HL-60 (cell line): Measurements from ENCODE around the gene PTPRN2.

ENCODE experiments used
- DNase-seq, 2 experiments: peaks; one replicate each; pipeline ENCODE4 v3.0.0-alpha.2; 2010 to 2020; ENCODE audit warnings: low read depth in 1 of 2, low spot score in 1 of 2
- H3K27ac ChIP-seq: fragments of 250-450 bp; sonication (Bioruptor Pico); replicated peaks from 2 replicates; pipeline ENCODE4 v1.5.1; 2020; ENCODE audit warnings: mild to moderate bottlenecking, moderate library complexity
- H3K27me3 ChIP-seq: fragments of 250-450 bp; sonication (Bioruptor Pico); 2 replicates; pipeline ENCODE4 v1.5.1; 2021; ENCODE audit warnings: mild to moderate bottlenecking, moderate library complexity; ENCODE audit not compliant: insufficient read depth, poor library complexity, severe bottlenecking
- H3K4me3 ChIP-seq: replicated peaks from 2 replicates; pipeline ENCODE4 v1.5.1; 2011; ENCODE audit warnings: mild to moderate bottlenecking, control low read depth, low read length; ENCODE audit not compliant: insufficient read depth
- GABPA ChIP-seq: IDR thresholded peaks from 2 replicates; pipeline ENCODE4 v1.6.1; 2012; ENCODE audit warnings: low read depth
- POLR2AphosphoS5 ChIP-seq: IDR thresholded peaks from 2 replicates; pipeline ENCODE4 v1.6.1; 2012; ENCODE audit warnings: low read depth
- SPI1 ChIP-seq: IDR thresholded peaks from 2 replicates; pipeline ENCODE4 v1.6.1; 2012; ENCODE audit warnings: low read depth, mild to moderate bottlenecking, borderline replicate concordance
- TF ChIP-seq, protein P1 (sequence below): IDR thresholded peaks from one replicate; pipeline ENCODE4 v1.5.1; 2011; ENCODE audit warnings: low read length, control low read depth, inconsistent platforms; ENCODE audit not compliant: insufficient read depth
- TF ChIP-seq, protein P2 (sequence below): IDR thresholded peaks from 2 replicates; pipeline ENCODE4 v1.6.1; 2012; ENCODE audit warnings: low read depth; ENCODE audit not compliant: insufficient replicate concordance

The PTPRN2 gene

DNA sequence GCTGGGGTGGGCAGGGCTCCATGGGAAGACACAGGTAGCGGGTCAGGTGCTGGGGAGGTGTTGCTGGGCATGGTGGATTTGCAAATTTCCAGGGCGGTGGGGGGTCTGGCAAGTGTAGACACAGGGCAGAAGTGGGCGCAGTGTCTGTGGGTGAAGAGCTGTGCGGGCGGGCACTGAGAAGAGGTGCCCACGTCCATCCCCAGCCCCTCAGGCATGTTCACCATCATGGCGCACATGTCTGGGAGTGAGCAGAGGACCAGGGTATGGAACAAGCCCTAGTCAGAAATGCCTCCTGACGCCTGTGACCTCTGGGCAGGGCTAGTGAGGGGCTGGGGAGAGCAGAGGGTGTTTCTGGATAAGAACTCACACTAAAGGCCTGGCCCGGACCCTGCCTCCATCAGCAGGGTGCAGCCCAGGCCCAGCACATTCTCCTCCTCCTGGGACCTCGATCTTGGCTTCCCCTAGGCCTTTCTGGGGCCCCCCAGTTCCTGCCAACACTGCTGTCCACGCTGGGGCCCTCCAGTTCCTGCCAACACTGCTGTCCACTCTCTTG is 612.9 kb downstream of the PTPRN2 start:
- no peak for DNase-seq
- TF ChIP-seq, protein P1, sequence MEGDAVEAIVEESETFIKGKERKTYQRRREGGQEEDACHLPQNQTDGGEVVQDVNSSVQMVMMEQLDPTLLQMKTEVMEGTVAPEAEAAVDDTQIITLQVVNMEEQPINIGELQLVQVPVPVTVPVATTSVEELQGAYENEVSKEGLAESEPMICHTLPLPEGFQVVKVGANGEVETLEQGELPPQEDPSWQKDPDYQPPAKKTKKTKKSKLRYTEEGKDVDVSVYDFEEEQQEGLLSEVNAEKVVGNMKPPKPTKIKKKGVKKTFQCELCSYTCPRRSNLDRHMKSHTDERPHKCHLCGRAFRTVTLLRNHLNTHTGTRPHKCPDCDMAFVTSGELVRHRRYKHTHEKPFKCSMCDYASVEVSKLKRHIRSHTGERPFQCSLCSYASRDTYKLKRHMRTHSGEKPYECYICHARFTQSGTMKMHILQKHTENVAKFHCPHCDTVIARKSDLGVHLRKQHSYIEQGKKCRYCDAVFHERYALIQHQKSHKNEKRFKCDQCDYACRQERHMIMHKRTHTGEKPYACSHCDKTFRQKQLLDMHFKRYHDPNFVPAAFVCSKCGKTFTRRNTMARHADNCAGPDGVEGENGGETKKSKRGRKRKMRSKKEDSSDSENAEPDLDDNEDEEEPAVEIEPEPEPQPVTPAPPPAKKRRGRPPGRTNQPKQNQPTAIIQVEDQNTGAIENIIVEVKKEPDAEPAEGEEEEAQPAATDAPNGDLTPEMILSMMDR: no peak
- TF ChIP-seq POLR2AphosphoS5 (no peak), GABPA (no peak), SPI1 (no peak)
- TF ChIP-seq, protein P2, sequence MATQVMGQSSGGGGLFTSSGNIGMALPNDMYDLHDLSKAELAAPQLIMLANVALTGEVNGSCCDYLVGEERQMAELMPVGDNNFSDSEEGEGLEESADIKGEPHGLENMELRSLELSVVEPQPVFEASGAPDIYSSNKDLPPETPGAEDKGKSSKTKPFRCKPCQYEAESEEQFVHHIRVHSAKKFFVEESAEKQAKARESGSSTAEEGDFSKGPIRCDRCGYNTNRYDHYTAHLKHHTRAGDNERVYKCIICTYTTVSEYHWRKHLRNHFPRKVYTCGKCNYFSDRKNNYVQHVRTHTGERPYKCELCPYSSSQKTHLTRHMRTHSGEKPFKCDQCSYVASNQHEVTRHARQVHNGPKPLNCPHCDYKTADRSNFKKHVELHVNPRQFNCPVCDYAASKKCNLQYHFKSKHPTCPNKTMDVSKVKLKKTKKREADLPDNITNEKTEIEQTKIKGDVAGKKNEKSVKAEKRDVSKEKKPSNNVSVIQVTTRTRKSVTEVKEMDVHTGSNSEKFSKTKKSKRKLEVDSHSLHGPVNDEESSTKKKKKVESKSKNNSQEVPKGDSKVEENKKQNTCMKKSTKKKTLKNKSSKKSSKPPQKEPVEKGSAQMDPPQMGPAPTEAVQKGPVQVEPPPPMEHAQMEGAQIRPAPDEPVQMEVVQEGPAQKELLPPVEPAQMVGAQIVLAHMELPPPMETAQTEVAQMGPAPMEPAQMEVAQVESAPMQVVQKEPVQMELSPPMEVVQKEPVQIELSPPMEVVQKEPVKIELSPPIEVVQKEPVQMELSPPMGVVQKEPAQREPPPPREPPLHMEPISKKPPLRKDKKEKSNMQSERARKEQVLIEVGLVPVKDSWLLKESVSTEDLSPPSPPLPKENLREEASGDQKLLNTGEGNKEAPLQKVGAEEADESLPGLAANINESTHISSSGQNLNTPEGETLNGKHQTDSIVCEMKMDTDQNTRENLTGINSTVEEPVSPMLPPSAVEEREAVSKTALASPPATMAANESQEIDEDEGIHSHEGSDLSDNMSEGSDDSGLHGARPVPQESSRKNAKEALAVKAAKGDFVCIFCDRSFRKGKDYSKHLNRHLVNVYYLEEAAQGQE: no peak
- Histone ChIP-seq H3K27me3 (no peaks in the 10 kb centered on the region), H3K4me3 (no peak overlapping the region), H3K27ac (no peak overlapping the region)

DNA sequence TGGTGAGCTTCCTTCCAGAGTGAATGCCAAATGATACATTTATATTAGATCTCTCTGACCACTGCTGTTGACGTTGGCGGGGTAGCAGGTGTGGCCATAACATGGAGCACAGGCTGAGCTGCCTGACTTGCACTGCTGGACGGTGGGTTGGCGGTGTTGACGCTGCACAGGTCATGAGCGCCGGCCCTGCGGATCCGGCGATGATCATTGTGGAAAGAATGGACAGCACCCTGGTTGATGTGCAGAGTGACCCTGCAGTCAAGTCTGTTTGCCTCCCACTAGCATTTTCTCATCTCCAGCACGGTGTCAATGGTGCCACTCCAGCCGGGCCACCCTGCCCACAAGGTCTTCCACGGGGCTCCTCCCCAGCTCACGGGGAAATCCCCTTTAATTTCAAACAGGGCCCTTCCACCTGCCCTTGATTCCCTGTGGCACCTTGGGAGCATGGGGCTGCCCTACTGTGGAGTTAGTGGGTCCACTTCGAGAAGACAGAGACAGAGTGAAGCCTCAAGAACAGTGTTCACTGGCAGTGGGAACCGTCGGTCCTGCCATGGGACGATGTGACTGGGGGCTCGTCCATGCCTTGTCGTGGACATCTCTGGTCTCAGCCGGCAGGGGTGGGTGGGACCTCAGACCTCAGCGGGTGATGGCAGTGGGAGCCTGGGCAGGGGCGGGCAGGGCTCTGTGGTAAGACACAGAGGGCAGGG is 613.5 kb downstream of the PTPRN2 start:
- no peak overlapping the region for H3K27ac ChIP-seq
- no peak for DNase-seq
- H3K27me3 ChIP-seq: no peaks in the 10 kb centered on the region
- TF ChIP-seq, protein P1: no peak
- TF ChIP-seq, protein P2: no peak
- TF ChIP-seq GABPA: no peak
- TF ChIP-seq SPI1: no peak
- no peak for TF ChIP-seq POLR2AphosphoS5
- no peak overlapping the region for H3K4me3 ChIP-seq

DNA sequence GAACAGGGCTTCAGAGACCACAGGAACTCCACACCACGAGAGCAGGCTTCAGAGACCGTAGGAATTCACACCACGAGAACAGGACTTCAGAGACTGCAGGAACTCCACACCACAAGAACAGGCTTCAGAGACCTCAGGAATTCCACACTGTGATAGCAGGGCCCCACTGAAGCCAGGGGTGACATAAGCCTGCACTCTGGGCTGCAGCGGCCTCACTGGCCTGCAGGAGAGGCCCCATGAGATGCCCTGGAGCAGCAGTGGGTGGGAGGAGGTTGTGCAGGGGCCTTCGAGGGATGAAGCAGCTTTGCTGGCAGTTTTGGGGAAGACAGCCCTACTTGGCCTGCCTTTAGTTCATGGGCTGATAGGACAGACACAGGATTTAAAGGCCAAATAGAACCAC is 614.7 kb downstream of the PTPRN2 start:
- H3K4me3 ChIP-seq: no peak overlapping the region
- H3K27me3 ChIP-seq: no peaks in the 10 kb centered on the region
- H3K27ac ChIP-seq: no peak overlapping the region
- DNase-seq: no peak
- TF ChIP-seq, protein P2: no peak
- TF ChIP-seq GABPA: no peak
- TF ChIP-seq, protein P1: no peak
- no peak for TF ChIP-seq POLR2AphosphoS5
- TF ChIP-seq SPI1: no peak
